Breast epithelium (tissue), 3 donors: ENCODE measurements around the gene ATP5F1E.

Experiments
- POLR2A ChIP-seq: fragments of 450-650 bp; IDR thresholded peaks from one replicate; pipeline ENCODE4 v1.6.1; 2016; ENCODE audit warnings: antibody characterized with exemption, mild to moderate bottlenecking, moderate library complexity
- POLR2AphosphoS5 ChIP-seq, 3 donors: sonication (generic); formaldehyde crosslinking; IDR thresholded peaks; one replicate each; pipeline ENCODE4 v1.6.1; 2017; ENCODE audit warnings: antibody characterized with exemption in 3 of 3
- TF ChIP-seq, protein P1 (sequence below), 3 donors: fragments of 450-650 bp; IDR thresholded peaks; one replicate each; pipeline ENCODE4 v1.5.1; 2016 to 2017; ENCODE audit warnings: antibody characterized with exemption in 3 of 3, mild to moderate bottlenecking in 3 of 3, moderate library complexity in 3 of 3

DNA sequence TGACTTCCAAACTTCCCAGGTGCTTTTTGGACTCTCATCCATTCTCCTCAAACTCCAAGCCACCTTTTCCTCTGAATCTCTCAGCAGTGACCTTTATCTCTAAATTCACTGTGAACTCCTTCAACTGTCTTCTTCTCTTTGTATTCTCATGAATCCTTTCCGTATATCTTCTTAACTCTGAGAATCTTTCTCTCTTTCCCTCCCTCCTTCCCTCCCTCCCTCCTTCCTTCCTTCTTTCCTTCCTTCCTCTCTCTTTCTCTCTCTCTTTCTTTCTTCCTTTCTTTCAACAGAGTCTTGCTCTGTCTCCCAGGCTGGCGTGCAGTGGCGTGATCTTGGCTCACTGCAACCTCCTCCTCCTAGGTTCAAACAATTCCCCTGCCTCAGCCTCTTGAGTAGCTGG is 14.7 kb upstream of the ATP5F1E start:
- TF ChIP-seq, protein P1, sequence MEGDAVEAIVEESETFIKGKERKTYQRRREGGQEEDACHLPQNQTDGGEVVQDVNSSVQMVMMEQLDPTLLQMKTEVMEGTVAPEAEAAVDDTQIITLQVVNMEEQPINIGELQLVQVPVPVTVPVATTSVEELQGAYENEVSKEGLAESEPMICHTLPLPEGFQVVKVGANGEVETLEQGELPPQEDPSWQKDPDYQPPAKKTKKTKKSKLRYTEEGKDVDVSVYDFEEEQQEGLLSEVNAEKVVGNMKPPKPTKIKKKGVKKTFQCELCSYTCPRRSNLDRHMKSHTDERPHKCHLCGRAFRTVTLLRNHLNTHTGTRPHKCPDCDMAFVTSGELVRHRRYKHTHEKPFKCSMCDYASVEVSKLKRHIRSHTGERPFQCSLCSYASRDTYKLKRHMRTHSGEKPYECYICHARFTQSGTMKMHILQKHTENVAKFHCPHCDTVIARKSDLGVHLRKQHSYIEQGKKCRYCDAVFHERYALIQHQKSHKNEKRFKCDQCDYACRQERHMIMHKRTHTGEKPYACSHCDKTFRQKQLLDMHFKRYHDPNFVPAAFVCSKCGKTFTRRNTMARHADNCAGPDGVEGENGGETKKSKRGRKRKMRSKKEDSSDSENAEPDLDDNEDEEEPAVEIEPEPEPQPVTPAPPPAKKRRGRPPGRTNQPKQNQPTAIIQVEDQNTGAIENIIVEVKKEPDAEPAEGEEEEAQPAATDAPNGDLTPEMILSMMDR (IDR thresholded peaks at IDR 0.05), result no peak
- TF ChIP-seq POLR2AphosphoS5 (IDR thresholded peaks at IDR 0.05), result no peak
- no peak for TF ChIP-seq POLR2A
